Measurements from ENCODE around the gene PGAP3. TPM values are rescaled to one million over a fixed set of nuclear protein-coding genes. Genes with fewer than 3 reads are reported as not detected.
A peak's percentile ranks its signal among the peaks of the same experiment; 100 is the strongest.

The PGAP3 gene
- total RNA-seq, 1 donor from 2014 or later, result 10.8 TPM

DNA sequence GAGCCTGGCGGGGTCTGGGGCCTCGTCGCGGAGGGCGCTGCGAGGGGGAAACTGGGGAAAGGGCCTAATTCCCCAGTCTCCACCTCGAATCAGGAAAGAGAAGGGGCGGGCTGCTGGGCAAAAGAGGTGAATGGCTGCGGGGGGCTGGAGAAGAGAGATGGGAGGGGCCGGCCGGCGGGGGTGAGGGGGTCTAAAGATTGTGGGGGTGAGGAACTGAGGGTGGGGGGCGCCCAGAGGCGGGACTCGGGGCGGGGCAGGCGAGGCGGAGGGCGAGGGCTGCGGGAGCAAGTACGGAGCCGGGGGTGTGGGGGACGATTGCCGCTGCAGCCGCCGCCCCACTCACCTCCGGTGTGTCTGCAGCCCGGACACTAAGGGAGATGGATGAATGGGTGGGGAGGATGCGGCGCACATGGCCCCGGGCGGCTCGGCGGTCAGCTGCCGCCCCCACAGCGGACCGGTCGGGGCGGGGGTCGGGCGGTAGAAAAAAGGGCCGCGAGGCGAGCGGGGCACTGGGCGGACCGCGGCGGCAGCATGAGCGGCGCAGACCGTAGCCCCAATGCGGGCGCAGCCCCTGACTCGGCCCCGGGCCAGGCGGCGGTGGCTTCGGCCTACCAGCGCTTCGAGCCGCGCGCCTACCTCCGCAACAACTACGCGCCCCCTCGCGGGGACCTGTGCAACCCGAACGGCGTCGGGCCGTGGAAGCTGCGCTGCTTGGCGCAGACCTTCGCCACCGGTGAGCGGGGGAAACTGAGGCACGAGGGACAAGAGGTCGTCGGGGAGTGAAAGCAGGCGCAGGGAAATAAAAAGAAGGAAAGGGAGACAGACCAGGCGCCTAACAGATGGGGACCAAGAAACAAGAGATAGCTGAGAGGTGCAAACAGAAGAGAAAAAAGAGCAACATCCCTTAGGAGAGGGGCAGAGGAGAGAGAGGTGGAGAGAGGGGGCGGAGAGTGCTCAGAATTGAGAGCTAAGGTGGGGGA, 19.6 kb downstream of the PGAP3 start, which contains the start of gene PNMT:
Gene PNMT (plus strand): TSS at position 509 of the 980 bp plus-strand sequence. CDS start 23 bp downstream, at position 532.
- FAIRE-seq, result no peak
- Histone ChIP-seq H3K36me3 (ENCODE audit: control insufficient read depth, insufficient read depth, low read length) (no peaks in the 10 kb centered on the region), H3K4me3 (ENCODE audit: low read depth, low read length) (peak within 1 kb of the TSS; percentile 26), H3K27me3 (ENCODE audit: control insufficient read depth, insufficient read depth, low read length) (peaks cover 23% of the 10 kb centered on the region)
- TF ChIP-seq, protein P1, sequence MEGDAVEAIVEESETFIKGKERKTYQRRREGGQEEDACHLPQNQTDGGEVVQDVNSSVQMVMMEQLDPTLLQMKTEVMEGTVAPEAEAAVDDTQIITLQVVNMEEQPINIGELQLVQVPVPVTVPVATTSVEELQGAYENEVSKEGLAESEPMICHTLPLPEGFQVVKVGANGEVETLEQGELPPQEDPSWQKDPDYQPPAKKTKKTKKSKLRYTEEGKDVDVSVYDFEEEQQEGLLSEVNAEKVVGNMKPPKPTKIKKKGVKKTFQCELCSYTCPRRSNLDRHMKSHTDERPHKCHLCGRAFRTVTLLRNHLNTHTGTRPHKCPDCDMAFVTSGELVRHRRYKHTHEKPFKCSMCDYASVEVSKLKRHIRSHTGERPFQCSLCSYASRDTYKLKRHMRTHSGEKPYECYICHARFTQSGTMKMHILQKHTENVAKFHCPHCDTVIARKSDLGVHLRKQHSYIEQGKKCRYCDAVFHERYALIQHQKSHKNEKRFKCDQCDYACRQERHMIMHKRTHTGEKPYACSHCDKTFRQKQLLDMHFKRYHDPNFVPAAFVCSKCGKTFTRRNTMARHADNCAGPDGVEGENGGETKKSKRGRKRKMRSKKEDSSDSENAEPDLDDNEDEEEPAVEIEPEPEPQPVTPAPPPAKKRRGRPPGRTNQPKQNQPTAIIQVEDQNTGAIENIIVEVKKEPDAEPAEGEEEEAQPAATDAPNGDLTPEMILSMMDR (IDR thresholded peaks at IDR 0.05; ENCODE audit: insufficient read depth, low read length, severe bottlenecking), result peak; percentile 80
- DNase-seq (ENCODE audit: low read depth), result peak; percentile 31

DNA sequence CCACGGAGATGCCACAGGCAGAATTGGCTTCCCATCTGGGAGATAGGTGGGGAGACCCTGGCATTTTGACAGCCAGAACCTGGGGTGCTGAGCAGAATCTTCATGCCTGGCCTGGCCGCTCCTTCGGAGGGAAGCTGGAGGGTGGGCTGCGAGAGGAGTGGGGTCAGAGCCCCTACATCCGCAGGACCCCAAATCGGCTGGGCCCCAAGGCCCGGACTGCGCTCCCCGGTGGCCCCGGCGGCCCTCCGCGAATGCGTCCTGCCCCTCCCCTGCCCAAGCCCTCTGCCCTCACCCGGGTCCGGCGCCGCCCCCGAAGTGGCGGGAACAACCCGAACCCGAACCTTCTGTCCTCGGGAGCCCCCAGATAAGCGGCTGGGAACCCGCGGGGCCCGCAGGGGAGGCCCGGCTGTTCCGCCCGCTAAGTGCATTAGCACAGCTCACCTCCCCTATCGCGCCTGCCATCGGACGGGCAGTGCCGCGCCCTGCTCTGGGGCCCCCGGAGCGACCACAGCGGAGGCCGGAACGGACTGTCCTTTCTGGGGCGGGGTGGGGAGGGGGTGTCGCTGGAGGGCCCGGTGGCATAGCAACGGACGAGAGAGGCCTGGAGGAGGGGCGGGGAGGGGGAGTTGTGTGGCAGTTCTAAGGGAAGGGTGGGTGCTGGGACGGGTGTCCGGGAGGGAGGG, 20.5 kb downstream of the PGAP3 start:
- TF ChIP-seq, protein P1 (IDR thresholded peaks at IDR 0.05; ENCODE audit: insufficient read depth, low read length, severe bottlenecking), result no peak
- H3K4me3 ChIP-seq (ENCODE audit: low read depth, low read length), result no peak overlapping the region
- H3K36me3 ChIP-seq (ENCODE audit: control insufficient read depth, insufficient read depth, low read length), result peaks cover 3% of the 10 kb centered on the region
- H3K27me3 ChIP-seq (ENCODE audit: control insufficient read depth, insufficient read depth, low read length), result peaks cover 23% of the 10 kb centered on the region
- FAIRE-seq (no peak), DNase-seq (ENCODE audit: low read depth) (no peak)

DNA sequence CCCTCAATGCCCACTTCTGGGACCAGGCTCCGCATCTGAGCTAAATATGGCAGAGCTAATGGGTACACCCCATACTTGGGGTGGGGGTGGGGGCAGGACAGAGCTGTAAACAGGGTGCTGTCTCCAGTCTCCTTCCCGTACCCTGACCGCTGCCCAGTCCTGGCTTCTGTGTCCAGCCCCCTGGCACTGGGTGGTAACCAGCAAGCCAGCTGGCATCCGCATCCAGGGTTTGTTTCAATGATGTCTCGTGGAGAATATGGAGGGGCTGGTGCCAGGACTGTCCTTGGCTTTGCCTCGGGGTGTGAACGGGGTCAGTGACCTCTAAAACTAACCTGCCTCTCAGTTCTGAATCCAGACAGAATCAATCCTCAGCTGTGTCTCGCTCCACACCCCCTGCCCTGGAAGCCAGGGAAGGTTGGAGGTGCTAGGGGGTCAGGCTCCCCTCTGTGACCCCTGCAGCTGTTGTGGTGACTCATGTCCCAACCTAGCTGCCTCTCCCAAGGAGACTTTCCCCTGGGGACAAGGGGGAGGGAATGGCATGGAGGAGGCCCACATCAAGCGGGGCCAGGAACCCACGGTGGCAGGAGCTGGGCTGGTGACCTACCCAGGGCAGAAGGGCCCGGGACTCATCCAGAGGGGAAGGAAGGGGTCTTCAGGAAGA, 21.1 kb downstream of the PGAP3 start:
- TF ChIP-seq, protein P1 (IDR thresholded peaks at IDR 0.05; ENCODE audit: insufficient read depth, low read length, severe bottlenecking), result no peak
- Histone ChIP-seq H3K27me3 (ENCODE audit: control insufficient read depth, insufficient read depth, low read length) (peaks cover 23% of the 10 kb centered on the region), H3K36me3 (ENCODE audit: control insufficient read depth, insufficient read depth, low read length) (peaks cover 4% of the 10 kb centered on the region), H3K4me3 (ENCODE audit: low read depth, low read length) (no peak overlapping the region)
- DNase-seq (ENCODE audit: low read depth) (no peak), FAIRE-seq (no peak)

DNA sequence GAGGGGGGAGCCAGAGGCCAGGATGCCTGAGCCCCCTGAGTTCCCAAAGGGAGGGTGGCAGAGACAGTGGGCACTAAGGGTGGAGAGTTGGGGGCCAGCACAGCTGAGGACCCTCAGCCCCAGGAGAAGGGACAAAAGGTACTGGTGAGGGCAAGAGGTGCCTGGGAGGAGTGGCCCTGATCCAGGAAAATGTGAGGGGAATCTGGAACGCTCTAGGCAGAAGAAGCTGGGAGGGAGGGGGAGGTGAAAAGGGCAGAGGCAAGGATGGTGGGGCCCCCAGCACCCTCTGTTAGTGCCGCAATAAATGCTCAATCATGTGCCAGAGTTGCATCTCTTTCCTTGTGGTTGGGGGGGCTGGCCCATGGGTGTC, 21.6 kb downstream of the PGAP3 start:
- no peak overlapping the region for H3K4me3 ChIP-seq (ENCODE audit: low read depth, low read length)
- H3K36me3 ChIP-seq (ENCODE audit: control insufficient read depth, insufficient read depth, low read length), result peaks cover 4% of the 10 kb centered on the region
- FAIRE-seq (no peak), DNase-seq (ENCODE audit: low read depth) (no peak)
- TF ChIP-seq, protein P1 (IDR thresholded peaks at IDR 0.05; ENCODE audit: insufficient read depth, low read length, severe bottlenecking), result no peak
- peaks cover 21% of the 10 kb centered on the region for H3K27me3 ChIP-seq (ENCODE audit: control insufficient read depth, insufficient read depth, low read length)

DNA sequence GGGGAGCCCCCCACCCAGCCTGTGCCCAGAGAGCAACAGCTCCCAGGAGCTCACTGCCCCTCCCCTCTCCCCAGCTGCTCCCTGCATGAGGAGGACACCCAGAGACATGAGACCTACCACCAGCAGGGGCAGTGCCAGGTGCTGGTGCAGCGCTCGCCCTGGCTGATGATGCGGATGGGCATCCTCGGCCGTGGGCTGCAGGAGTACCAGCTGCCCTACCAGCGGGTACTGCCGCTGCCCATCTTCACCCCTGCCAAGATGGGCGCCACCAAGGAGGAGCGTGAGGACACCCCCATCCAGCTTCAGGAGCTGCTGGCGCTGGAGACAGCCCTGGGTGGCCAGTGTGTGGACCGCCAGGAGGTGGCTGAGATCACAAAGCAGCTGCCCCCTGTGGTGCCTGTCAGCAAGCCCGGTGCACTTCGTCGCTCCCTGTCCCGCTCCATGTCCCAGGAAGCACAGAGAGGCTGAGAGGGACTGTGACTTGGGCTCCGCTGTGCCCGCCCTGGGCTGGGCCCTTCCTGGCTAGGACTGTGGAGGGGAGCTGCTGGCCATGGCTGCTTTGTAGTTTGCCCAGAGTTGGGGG, 22.1 kb downstream of the PGAP3 start:
- Histone ChIP-seq H3K36me3 (ENCODE audit: control insufficient read depth, insufficient read depth, low read length) (peaks cover 4% of the 10 kb centered on the region), H3K27me3 (ENCODE audit: control insufficient read depth, insufficient read depth, low read length) (peaks cover 20% of the 10 kb centered on the region), H3K4me3 (ENCODE audit: low read depth, low read length) (no peak overlapping the region)
- TF ChIP-seq, protein P1 (IDR thresholded peaks at IDR 0.05; ENCODE audit: insufficient read depth, low read length, severe bottlenecking), result peak; percentile 35
- DNase-seq (ENCODE audit: low read depth) (no peak), FAIRE-seq (no peak)

All from bronchial epithelial cell (primary cell).